ENCODE measurements around the gene PLSCR3. TPM values are rescaled to one million over a fixed set of nuclear protein-coding genes. Genes with fewer than 3 reads are reported as not detected.

The PLSCR3 gene
- total RNA-seq, 1 experiment from 2014 or later: 42.7 TPM

DNA sequence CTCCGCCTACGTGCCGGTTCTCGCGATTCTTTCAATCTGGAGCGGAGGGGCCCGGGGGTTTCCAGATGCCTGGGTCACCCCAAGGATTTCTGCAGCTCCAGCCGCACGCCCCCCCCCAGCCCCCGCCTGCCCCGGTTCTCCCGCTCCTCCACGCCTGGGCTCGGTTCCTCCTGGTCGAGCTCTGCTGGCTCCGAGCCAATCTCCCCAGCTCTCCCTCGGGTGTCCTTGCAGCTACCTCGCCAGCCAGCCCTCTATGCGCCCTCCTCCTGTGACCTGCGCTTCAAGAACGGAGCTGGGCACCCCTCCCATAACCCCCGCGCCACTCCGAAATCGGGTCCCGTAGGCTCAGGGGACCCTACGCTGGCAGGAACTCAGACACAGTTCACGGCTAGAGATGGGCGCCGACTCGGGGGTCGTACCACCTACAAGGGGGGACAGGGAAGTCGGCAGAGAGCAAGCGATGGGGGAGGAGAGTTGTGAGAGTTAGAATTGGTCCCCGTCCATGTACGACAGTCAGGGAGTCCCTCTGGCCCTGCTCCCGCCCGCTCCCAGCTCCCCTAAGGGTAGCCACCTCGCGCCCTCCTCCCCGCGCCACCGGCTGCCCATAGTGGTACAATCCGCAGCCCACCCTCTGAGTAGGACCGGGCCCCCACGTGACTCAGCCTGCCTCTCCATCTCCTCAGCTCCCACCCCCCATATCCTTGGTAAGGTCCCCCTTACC, 45.9 kb upstream of the PLSCR3 start:
- H3K4me3 Mint-ChIP-seq: peak overlapping the region; percentile 97
- ATAC-seq: peak; percentile 6
- CTCF ChIA-PET: interaction anchor here (0.6 to 3.8 kb wide), 12 partner anchors 32 to 247 kb away, joined by 3 to 21 read pairs (median 7); partner anchors contain the start of genes ACAP1, NLGN2, PLSCR3 and TMEM256
- H3K9me3 Mint-ChIP-seq: no peaks in the 10 kb centered on the region
- peaks cover 37% of the 10 kb centered on the region for H3K4me1 Mint-ChIP-seq
- H3K27ac Mint-ChIP-seq: peak overlapping the region; percentile 98
- peak; percentile 71 for DNase-seq (ENCODE audit: low spot score)
- no peaks in the 10 kb centered on the region; the same call in 1 of the 2 replicates for H3K36me3 Mint-ChIP-seq
- peaks cover 34% of the 10 kb centered on the region for H3K27me3 Mint-ChIP-seq (ENCODE audit: low read depth)
- POLR2A ChIA-PET: interaction anchor here (0.6 to 2.4 kb wide), 4 partner anchors 12 to 158 kb away, joined by 3 to 15 read pairs (median 6); partner anchors contain the start of genes POLR2A and SLC2A4
- no peak for TF ChIP-seq CBFB (CRISPR knock-in tag; IDR thresholded peaks at IDR 0.05; ENCODE audit: low read depth)
- TF ChIP-seq, protein P1, sequence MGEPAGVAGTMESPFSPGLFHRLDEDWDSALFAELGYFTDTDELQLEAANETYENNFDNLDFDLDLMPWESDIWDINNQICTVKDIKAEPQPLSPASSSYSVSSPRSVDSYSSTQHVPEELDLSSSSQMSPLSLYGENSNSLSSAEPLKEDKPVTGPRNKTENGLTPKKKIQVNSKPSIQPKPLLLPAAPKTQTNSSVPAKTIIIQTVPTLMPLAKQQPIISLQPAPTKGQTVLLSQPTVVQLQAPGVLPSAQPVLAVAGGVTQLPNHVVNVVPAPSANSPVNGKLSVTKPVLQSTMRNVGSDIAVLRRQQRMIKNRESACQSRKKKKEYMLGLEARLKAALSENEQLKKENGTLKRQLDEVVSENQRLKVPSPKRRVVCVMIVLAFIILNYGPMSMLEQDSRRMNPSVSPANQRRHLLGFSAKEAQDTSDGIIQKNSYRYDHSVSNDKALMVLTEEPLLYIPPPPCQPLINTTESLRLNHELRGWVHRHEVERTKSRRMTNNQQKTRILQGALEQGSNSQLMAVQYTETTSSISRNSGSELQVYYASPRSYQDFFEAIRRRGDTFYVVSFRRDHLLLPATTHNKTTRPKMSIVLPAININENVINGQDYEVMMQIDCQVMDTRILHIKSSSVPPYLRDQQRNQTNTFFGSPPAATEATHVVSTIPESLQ (CRISPR knock-in tag; IDR thresholded peaks at IDR 0.05): no peak
- TF ChIP-seq ZNF232 (CRISPR knock-in tag; IDR thresholded peaks at IDR 0.05): no peak
- TF ChIP-seq, protein P2, sequence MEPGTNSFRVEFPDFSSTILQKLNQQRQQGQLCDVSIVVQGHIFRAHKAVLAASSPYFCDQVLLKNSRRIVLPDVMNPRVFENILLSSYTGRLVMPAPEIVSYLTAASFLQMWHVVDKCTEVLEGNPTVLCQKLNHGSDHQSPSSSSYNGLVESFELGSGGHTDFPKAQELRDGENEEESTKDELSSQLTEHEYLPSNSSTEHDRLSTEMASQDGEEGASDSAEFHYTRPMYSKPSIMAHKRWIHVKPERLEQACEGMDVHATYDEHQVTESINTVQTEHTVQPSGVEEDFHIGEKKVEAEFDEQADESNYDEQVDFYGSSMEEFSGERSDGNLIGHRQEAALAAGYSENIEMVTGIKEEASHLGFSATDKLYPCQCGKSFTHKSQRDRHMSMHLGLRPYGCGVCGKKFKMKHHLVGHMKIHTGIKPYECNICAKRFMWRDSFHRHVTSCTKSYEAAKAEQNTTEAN (CRISPR knock-in tag; IDR thresholded peaks at IDR 0.05): 0 out of 2 replicates have a peak, but pooled peaks have one; percentile 10
- TF ChIP-seq ZBTB21 (CRISPR knock-in tag; IDR thresholded peaks at IDR 0.05; ENCODE audit: borderline replicate concordance): no peak
- TF ChIP-seq NFATC4 (CRISPR knock-in tag; IDR thresholded peaks at IDR 0.05): no peak
- no peak for TF ChIP-seq ZNF138 (CRISPR knock-in tag; conservative IDR thresholded peaks at IDR 0.05)
- no peak for TF ChIP-seq CREM (CRISPR knock-in tag; IDR thresholded peaks at IDR 0.05)
- TF ChIP-seq, protein P3, sequence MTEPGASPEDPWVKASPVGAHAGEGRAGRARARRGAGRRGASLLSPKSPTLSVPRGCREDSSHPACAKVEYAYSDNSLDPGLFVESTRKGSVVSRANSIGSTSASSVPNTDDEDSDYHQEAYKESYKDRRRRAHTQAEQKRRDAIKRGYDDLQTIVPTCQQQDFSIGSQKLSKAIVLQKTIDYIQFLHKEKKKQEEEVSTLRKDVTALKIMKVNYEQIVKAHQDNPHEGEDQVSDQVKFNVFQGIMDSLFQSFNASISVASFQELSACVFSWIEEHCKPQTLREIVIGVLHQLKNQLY (CRISPR knock-in tag; IDR thresholded peaks at IDR 0.05): no peak
- TF ChIP-seq SMAD4 (CRISPR knock-in tag; IDR thresholded peaks at IDR 0.05): no peak
- no peak for TF ChIP-seq EMX1 (CRISPR knock-in tag; IDR thresholded peaks at IDR 0.05)
- TF ChIP-seq GRHL2 (CRISPR knock-in tag; IDR thresholded peaks at IDR 0.05; ENCODE audit: insufficient replicate concordance, severe bottlenecking): no peak
- no peak for TF ChIP-seq ZNF263 (CRISPR knock-in tag; IDR thresholded peaks at IDR 0.05; ENCODE audit: low read depth)
- TF ChIP-seq IRF2 (CRISPR knock-in tag; IDR thresholded peaks at IDR 0.05; ENCODE audit: borderline replicate concordance, low read depth): no peak
- no peak for TF ChIP-seq ZNF219 (CRISPR knock-in tag; IDR thresholded peaks at IDR 0.05; ENCODE audit: borderline replicate concordance)
- TF ChIP-seq NR3C1 (CRISPR knock-in tag; conservative IDR thresholded peaks at IDR 0.05; ENCODE audit: low read depth): no peak
- TF ChIP-seq, protein P4, sequence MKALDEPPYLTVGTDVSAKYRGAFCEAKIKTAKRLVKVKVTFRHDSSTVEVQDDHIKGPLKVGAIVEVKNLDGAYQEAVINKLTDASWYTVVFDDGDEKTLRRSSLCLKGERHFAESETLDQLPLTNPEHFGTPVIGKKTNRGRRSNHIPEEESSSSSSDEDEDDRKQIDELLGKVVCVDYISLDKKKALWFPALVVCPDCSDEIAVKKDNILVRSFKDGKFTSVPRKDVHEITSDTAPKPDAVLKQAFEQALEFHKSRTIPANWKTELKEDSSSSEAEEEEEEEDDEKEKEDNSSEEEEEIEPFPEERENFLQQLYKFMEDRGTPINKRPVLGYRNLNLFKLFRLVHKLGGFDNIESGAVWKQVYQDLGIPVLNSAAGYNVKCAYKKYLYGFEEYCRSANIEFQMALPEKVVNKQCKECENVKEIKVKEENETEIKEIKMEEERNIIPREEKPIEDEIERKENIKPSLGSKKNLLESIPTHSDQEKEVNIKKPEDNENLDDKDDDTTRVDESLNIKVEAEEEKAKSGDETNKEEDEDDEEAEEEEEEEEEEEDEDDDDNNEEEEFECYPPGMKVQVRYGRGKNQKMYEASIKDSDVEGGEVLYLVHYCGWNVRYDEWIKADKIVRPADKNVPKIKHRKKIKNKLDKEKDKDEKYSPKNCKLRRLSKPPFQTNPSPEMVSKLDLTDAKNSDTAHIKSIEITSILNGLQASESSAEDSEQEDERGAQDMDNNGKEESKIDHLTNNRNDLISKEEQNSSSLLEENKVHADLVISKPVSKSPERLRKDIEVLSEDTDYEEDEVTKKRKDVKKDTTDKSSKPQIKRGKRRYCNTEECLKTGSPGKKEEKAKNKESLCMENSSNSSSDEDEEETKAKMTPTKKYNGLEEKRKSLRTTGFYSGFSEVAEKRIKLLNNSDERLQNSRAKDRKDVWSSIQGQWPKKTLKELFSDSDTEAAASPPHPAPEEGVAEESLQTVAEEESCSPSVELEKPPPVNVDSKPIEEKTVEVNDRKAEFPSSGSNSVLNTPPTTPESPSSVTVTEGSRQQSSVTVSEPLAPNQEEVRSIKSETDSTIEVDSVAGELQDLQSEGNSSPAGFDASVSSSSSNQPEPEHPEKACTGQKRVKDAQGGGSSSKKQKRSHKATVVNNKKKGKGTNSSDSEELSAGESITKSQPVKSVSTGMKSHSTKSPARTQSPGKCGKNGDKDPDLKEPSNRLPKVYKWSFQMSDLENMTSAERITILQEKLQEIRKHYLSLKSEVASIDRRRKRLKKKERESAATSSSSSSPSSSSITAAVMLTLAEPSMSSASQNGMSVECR (CRISPR knock-in tag; IDR thresholded peaks at IDR 0.05; ENCODE audit: borderline replicate concordance): peak; percentile 34; the same call in 1 of the 2 replicates
- TF ChIP-seq, protein P5, sequence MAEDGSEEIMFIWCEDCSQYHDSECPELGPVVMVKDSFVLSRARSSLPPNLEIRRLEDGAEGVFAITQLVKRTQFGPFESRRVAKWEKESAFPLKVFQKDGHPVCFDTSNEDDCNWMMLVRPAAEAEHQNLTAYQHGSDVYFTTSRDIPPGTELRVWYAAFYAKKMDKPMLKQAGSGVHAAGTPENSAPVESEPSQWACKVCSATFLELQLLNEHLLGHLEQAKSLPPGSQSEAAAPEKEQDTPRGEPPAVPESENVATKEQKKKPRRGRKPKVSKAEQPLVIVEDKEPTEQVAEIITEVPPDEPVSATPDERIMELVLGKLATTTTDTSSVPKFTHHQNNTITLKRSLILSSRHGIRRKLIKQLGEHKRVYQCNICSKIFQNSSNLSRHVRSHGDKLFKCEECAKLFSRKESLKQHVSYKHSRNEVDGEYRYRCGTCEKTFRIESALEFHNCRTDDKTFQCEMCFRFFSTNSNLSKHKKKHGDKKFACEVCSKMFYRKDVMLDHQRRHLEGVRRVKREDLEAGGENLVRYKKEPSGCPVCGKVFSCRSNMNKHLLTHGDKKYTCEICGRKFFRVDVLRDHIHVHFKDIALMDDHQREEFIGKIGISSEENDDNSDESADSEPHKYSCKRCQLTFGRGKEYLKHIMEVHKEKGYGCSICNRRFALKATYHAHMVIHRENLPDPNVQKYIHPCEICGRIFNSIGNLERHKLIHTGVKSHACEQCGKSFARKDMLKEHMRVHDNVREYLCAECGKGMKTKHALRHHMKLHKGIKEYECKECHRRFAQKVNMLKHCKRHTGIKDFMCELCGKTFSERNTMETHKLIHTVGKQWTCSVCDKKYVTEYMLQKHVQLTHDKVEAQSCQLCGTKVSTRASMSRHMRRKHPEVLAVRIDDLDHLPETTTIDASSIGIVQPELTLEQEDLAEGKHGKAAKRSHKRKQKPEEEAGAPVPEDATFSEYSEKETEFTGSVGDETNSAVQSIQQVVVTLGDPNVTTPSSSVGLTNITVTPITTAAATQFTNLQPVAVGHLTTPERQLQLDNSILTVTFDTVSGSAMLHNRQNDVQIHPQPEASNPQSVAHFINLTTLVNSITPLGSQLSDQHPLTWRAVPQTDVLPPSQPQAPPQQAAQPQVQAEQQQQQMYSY (CRISPR knock-in tag; IDR thresholded peaks at IDR 0.05): no peak
- no peak for TF ChIP-seq ZNF671 (CRISPR knock-in tag; IDR thresholded peaks at IDR 0.05)
- 0 out of 2 replicates have a peak, but pooled peaks have one; percentile 34 for TF ChIP-seq MYBL2 (CRISPR knock-in tag; IDR thresholded peaks at IDR 0.05)
- no peak for TF ChIP-seq NR1H2 (CRISPR knock-in tag; IDR thresholded peaks at IDR 0.05)
- TF ChIP-seq, protein P6, sequence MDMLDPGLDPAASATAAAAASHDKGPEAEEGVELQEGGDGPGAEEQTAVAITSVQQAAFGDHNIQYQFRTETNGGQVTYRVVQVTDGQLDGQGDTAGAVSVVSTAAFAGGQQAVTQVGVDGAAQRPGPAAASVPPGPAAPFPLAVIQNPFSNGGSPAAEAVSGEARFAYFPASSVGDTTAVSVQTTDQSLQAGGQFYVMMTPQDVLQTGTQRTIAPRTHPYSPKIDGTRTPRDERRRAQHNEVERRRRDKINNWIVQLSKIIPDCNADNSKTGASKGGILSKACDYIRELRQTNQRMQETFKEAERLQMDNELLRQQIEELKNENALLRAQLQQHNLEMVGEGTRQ (CRISPR knock-in tag; IDR thresholded peaks at IDR 0.05): peak; percentile 98
- TF ChIP-seq ETV6 (CRISPR knock-in tag; IDR thresholded peaks at IDR 0.05): no peak; the same call in none of the 2 replicates
- TF ChIP-seq, protein P7, sequence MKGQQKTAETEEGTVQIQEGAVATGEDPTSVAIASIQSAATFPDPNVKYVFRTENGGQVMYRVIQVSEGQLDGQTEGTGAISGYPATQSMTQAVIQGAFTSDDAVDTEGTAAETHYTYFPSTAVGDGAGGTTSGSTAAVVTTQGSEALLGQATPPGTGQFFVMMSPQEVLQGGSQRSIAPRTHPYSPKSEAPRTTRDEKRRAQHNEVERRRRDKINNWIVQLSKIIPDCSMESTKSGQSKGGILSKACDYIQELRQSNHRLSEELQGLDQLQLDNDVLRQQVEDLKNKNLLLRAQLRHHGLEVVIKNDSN (CRISPR knock-in tag; IDR thresholded peaks at IDR 0.05): peak; percentile 98

Measured in WTC11 (cell line).